ENCODE results near the gene CTNNA2. TPM values are rescaled to one million over a fixed set of nuclear protein-coding genes. Genes with fewer than 3 reads are reported as not detected.

The CTNNA2 gene
- total and polyA plus RNA-seq, 8 donors: 0.28 to 5.7 (median 0.44) TPM; not detected in 4

GRCh38 chr2:80670763-80671162, 1157.9 kb downstream of the CTNNA2 start:
- no peaks in the 10 kb centered on the region for H3K4me1 ChIP-seq
- no peak for DNase-seq
- H3K36me3 ChIP-seq: no peaks in the 10 kb centered on the region
- H3K4me3 ChIP-seq: no peak overlapping the region
- no peak overlapping the region for H3K27ac ChIP-seq
- intact Hi-C loops (cut with DNase I; ENCODE audit: low total_unique reads): no loop called here
- no peaks in the 10 kb centered on the region for H3K27me3 ChIP-seq
- TF ChIP-seq POLR2AphosphoS5 (IDR thresholded peaks at IDR 0.05): no peak
- no peak for TF ChIP-seq CTCF (IDR thresholded peaks at IDR 0.05)
- no peak for TF ChIP-seq EP300 (IDR thresholded peaks at IDR 0.05)
- no peak for TF ChIP-seq POLR2A (IDR thresholded peaks at IDR 0.05)
- 53 to 64% (median 57%) methylated on average over 4 of the region's 4 CpGs for WGBS, 5 donors
- H3K9me3 ChIP-seq: no peaks in the 10 kb centered on the region

- DNase-seq: no peak
- Histone ChIP-seq H3K4me1 (no peaks in the 10 kb centered on the region), H3K36me3 (no peaks in the 10 kb centered on the region), H3K27ac (no peak overlapping the region), H3K9me3 (no peaks in the 10 kb centered on the region), H3K4me3 (no peak overlapping the region), H3K27me3 (no peaks in the 10 kb centered on the region)
- intact Hi-C loops (cut with DNase I; ENCODE audit: low total_unique reads): no loop called here
- TF ChIP-seq POLR2AphosphoS5 (IDR thresholded peaks at IDR 0.05) (no peak), EP300 (IDR thresholded peaks at IDR 0.05) (no peak), CTCF (IDR thresholded peaks at IDR 0.05) (no peak), POLR2A (IDR thresholded peaks at IDR 0.05) (no peak)
These were observed 1174.7 kb downstream of the CTNNA2 start for GRCh38 chr2:80687524-80687923.

GRCh38 chr2:80689106-80689505, 1176.3 kb downstream of the CTNNA2 start:
- no peaks in the 10 kb centered on the region for H3K9me3 ChIP-seq
- H3K4me1 ChIP-seq: no peaks in the 10 kb centered on the region
- no peak for TF ChIP-seq EP300 (IDR thresholded peaks at IDR 0.05)
- no peak for TF ChIP-seq CTCF (IDR thresholded peaks at IDR 0.05)
- TF ChIP-seq POLR2A (IDR thresholded peaks at IDR 0.05): no peak
- TF ChIP-seq POLR2AphosphoS5 (IDR thresholded peaks at IDR 0.05): no peak
- intact Hi-C loops (cut with DNase I; ENCODE audit: low total_unique reads): no loop called here
- no peak overlapping the region for H3K27ac ChIP-seq
- 63 to 88% (median 70%) methylated on average over 1 of the region's 1 CpG for WGBS, 5 donors
- H3K27me3 ChIP-seq: no peaks in the 10 kb centered on the region
- no peak overlapping the region for H3K4me3 ChIP-seq
- no peaks in the 10 kb centered on the region for H3K36me3 ChIP-seq
- DNase-seq: no peak

Small RNA genes within 50 kb of the gene (small RNA-seq; reads per million reads assigned to genes)
- gene MIR4264: 0 reads per million in 4 donors
- gene MIR8080: 0 reads per million in 4 donors
- 0 reads per million in 4 donors for gene RNU6-561P
